Stomach (tissue), 9 donors: ENCODE data around the gene N4BP2. TPM values are rescaled to one million over a fixed set of nuclear protein-coding genes. Genes with fewer than 3 reads are reported as not detected.

ENCODE experiments used
- DNase-seq, 2 donors: peaks; one replicate each; pipeline versions ENCODE4 v3.0.0 to v3.0.0-alpha.2; 2013 to 2019
- H3K27ac ChIP-seq, 5 donors: fragments of 200-600 bp in 4 of 5; sonication (generic) in 4 of 5; one replicate each; pipeline ENCODE4 v1.5.1; 2013 to 2019; ENCODE audit warnings: mild to moderate bottlenecking in 1 of 5, moderate library complexity in 1 of 5
- H3K27me3 ChIP-seq, 3 donors: fragments of 200-600 bp; sonication (generic); one replicate each; pipeline ENCODE4 v1.5.1; 2017 to 2019; ENCODE audit warnings: mixed run types in 1 of 3
- H3K36me3 ChIP-seq, 4 donors: fragments of 200-600 bp; sonication (generic); 1 replicate in 3 of 4; 2 replicates in 1 of 4; pipeline ENCODE4 v1.5.1; 2016 to 2019
- H3K4me1 ChIP-seq, 4 donors: fragments of 200-600 bp; sonication (generic); one replicate each; pipeline ENCODE4 v1.5.1; 2016 to 2019
- H3K4me3 ChIP-seq, 4 donors: fragments of 200-600 bp; sonication (generic) in 3 of 4; one replicate each; pipeline ENCODE4 v1.5.1; 2016 to 2019; ENCODE audit warnings: mild to moderate bottlenecking in 1 of 4
- H3K9me3 ChIP-seq, 4 donors: fragments of 200-600 bp; sonication (generic); one replicate each; pipeline ENCODE4 v1.5.1; 2016 to 2019
- CTCF ChIP-seq, 7 experiments: fragments of 450-650 bp in 4 of 7; fragments of 200-600 bp in 3 of 7; sonication (generic) in 3 of 7; IDR thresholded peaks; one replicate each; pipeline ENCODE4 v1.5.1; 2016 to 2019; ENCODE audit warnings: antibody characterized with exemption in 7 of 7, control low read depth in 2 of 7, mild to moderate bottlenecking in 1 of 7
- EP300 ChIP-seq: sonication (generic); formaldehyde crosslinking; IDR thresholded peaks from one replicate; pipeline ENCODE4 v1.6.1; 2017; ENCODE audit warnings: antibody characterized with exemption
- POLR2A ChIP-seq, 4 donors: fragments of 450-650 bp; IDR thresholded peaks; one replicate each; pipeline ENCODE4 v1.6.1; 2016; ENCODE audit warnings: antibody characterized with exemption in 4 of 4, control low read depth in 2 of 4, mild to moderate bottlenecking in 1 of 4, moderate library complexity in 1 of 4
- POLR2AphosphoS5 ChIP-seq, 3 donors: sonication (generic); formaldehyde crosslinking; IDR thresholded peaks; one replicate each; pipeline ENCODE4 v1.6.1; 2016; ENCODE audit warnings: antibody characterized with exemption in 3 of 3
- WGBS, 5 donors: extraction: QIAGEN DNeasy Blood & Tissue Kit in 3 of 5; methylation state at CpG; one replicate each; pipeline versions ENCODE4 v1.1.5 to v1.1.7; 2013 to 2018; 5-methylcytosine and 5-hydroxymethylcytosine counted together
- intact Hi-C: fragments of 100-400 bp; cut with DNase I; formaldehyde crosslinking; loops from one replicate; pipeline ENCODE4 v1.15.1; 2023; ENCODE audit warnings: low total_unique reads
- polyA plus RNA-seq, 3 donors: library from polyadenylated mRNA; stranded (reverse); fragments of 200-250 nt; gene quantifications; one replicate each; pipeline ENCODE4 v1.2.3, GENCODE V29; 2013
- total RNA-seq, 5 donors: library from RNA; depleted of rRNA; stranded (reverse); fragments of >200 nt; gene quantifications; one replicate each; pipeline versions ENCODE4 v1.1.0 to v1.2.3, GENCODE V29; 2014 to 2016
- donor health status: healthy with polysubstance abuse.
- donor health status: Bipolar disorder and iron deficiency.
- donor health status: healthy.

N4BP2 gene
- total and polyA plus RNA-seq, 8 donors, result 0.73 to 41.5 (median 5.5) TPM

- DNase-seq, result no peak
- peaks cover 0 to 13% (median 0%) of the 10 kb centered on the region in 4 donors for H3K36me3 ChIP-seq
- 94 to 100% (median 95%) methylated on average over 1 of the region's 1 CpG for WGBS, 5 donors
Observed at GRCh38 chr4:40165916-40166315, 109.3 kb downstream of the N4BP2 start.

GRCh38 chr4:40168070-40168469 is 111.4 kb downstream of the N4BP2 start:
- no peak for DNase-seq

More at GRCh38 chr4:40165916-40166315, 109.3 kb downstream of the N4BP2 start:
- no peaks in the 10 kb centered on the region for H3K27me3 ChIP-seq
- TF ChIP-seq EP300, result no peak
- no peak for TF ChIP-seq POLR2A (IDR thresholded peaks at IDR 0.05)
- no peak for TF ChIP-seq CTCF (IDR thresholded peaks at IDR 0.05)
- no peak for TF ChIP-seq POLR2AphosphoS5 (IDR thresholded peaks at IDR 0.05)
- H3K27ac ChIP-seq, result no peak overlapping the region
- H3K4me3 ChIP-seq, result no peak overlapping the region
- intact Hi-C loops, result loop anchor here (10.0 kb wide), 1 partner anchor 129 kb away; no protein-coding TSS in a partner anchor
- no peaks in the 10 kb centered on the region for H3K4me1 ChIP-seq
- peaks cover 0 to 15% (median 3%) of the 10 kb centered on the region in 4 donors for H3K9me3 ChIP-seq

GRCh38 chr4:40170588-40170987 is 113.9 kb downstream of the N4BP2 start:
- peaks cover 0 to 15% (median 3%) of the 10 kb centered on the region in 4 donors for H3K9me3 ChIP-seq
- H3K4me3 ChIP-seq, result no peak overlapping the region
- H3K27me3 ChIP-seq, result no peaks in the 10 kb centered on the region
- intact Hi-C loops, result no loop called here
- no peaks in the 10 kb centered on the region for H3K36me3 ChIP-seq
- no peak for DNase-seq
- H3K27ac ChIP-seq, result no peak overlapping the region
- TF ChIP-seq EP300 (no peak), CTCF (IDR thresholded peaks at IDR 0.05) (no peak), POLR2AphosphoS5 (IDR thresholded peaks at IDR 0.05) (no peak), POLR2A (IDR thresholded peaks at IDR 0.05) (no peak)
- H3K4me1 ChIP-seq, result peaks cover 0 to 4% (median 0%) of the 10 kb centered on the region in 4 donors

More at GRCh38 chr4:40168070-40168469, 111.4 kb downstream of the N4BP2 start:
- Histone ChIP-seq H3K27me3 (no peaks in the 10 kb centered on the region), H3K9me3 (peaks cover 0 to 15% (median 3%) of the 10 kb centered on the region in 4 donors), H3K36me3 (no peaks in the 10 kb centered on the region), H3K27ac (no peak overlapping the region), H3K4me3 (no peak overlapping the region), H3K4me1 (peaks cover 0 to 2% (median 0%) of the 10 kb centered on the region in 4 donors)
- intact Hi-C loops, result loop anchor here (10.0 kb wide), 1 partner anchor 127 kb away; no protein-coding TSS in a partner anchor
- TF ChIP-seq POLR2A (IDR thresholded peaks at IDR 0.05) (no peak), CTCF (IDR thresholded peaks at IDR 0.05) (no peak), EP300 (no peak), POLR2AphosphoS5 (IDR thresholded peaks at IDR 0.05) (no peak)

GRCh38 chr4:40173470-40173875 is 116.8 kb downstream of the N4BP2 start:
- intact Hi-C loops, result no loop called here

More at GRCh38 chr4:40173470-40173875, 116.8 kb downstream of the N4BP2 start:
- DNase-seq, result no peak
- peaks cover 0 to 5% (median 2%) of the 10 kb centered on the region in 4 donors for H3K4me1 ChIP-seq
- no peaks in the 10 kb centered on the region for H3K36me3 ChIP-seq
- no peak for TF ChIP-seq EP300
- no peak for TF ChIP-seq CTCF (IDR thresholded peaks at IDR 0.05)
- TF ChIP-seq POLR2AphosphoS5 (IDR thresholded peaks at IDR 0.05), result no peak
- no peak for TF ChIP-seq POLR2A (IDR thresholded peaks at IDR 0.05)
- 43 to 51% (median 46%) methylated on average over 4 of the region's 4 CpGs for WGBS, 5 donors
- H3K4me3 ChIP-seq, result no peak overlapping the region
- H3K9me3 ChIP-seq, result peaks cover 0 to 3% (median under 1%) of the 10 kb centered on the region in 4 donors
- no peak overlapping the region for H3K27ac ChIP-seq
- no peaks in the 10 kb centered on the region for H3K27me3 ChIP-seq
